Tibial artery (tissue), 4 donors: Measurements from ENCODE around the gene KRTAP10-7.
"Not testable (repeated sequence)": the region's sequence is repeated elsewhere in the genome, so short reads cannot be mapped to it uniquely, and the experiment has no call there.

ENCODE experiments used
- DNase-seq, 2 donors: peaks; one replicate each; pipeline ENCODE4 v3.0.0-alpha.2; 2019
- H3K27ac ChIP-seq, 2 donors: fragments of 200-600 bp; sonication (generic) in 1 of 2; 1 replicate in 1 of 2; 2 replicates in 1 of 2; pipeline ENCODE4 v1.5.1; 2018 to 2019; ENCODE audit warnings: mild to moderate bottlenecking in 1 of 2
- H3K27me3 ChIP-seq, 2 donors: fragments of 200-600 bp; sonication (generic) in 1 of 2; one replicate each; pipeline versions ENCODE4 v1.5.1 to v1.6.0; 2016 to 2019
- H3K36me3 ChIP-seq, 3 donors: fragments of 200-600 bp; sonication (generic) in 2 of 3; one replicate each; pipeline ENCODE4 v1.5.1; 2016 to 2019; ENCODE audit warnings: mild to moderate bottlenecking in 2 of 3
- H3K4me1 ChIP-seq, 4 donors: fragments of 200-600 bp; sonication (generic) in 2 of 4; 1 replicate in 3 of 4; 2 replicates in 1 of 4; pipeline ENCODE4 v1.5.1; 2016 to 2019
- H3K4me3 ChIP-seq, 2 donors: fragments of 200-600 bp; sonication (generic) in 1 of 2; 1 replicate in 1 of 2; 2 replicates in 1 of 2; pipeline ENCODE4 v1.5.1; 2018 to 2019; ENCODE audit warnings: mild to moderate bottlenecking in 2 of 2
- H3K9me3 ChIP-seq, 3 donors: fragments of 200-600 bp; sonication (generic) in 1 of 3; one replicate each; pipeline ENCODE4 v1.5.1; 2016 to 2019
- CTCF ChIP-seq, 2 experiments: fragments of 200-600 bp in 1 of 2; fragments of 450-650 bp in 1 of 2; IDR thresholded peaks; one replicate each; pipeline ENCODE4 v1.5.1; 2017 to 2019; ENCODE audit warnings: antibody characterized with exemption in 2 of 2, mild to moderate bottlenecking in 1 of 2, moderate library complexity in 1 of 2
- intact Hi-C: fragments of 100-400 bp; cut with DNase I; formaldehyde crosslinking; loops from one replicate; pipeline ENCODE4 v1.15.0; 2023; ENCODE audit warnings: low total_unique reads

The KRTAP10-7 gene

GRCh38 chr21:44639331-44639655 is 38.9 kb downstream of the KRTAP10-7 start:
- Histone ChIP-seq H3K27me3 (peaks cover 0 to 25% of the 10 kb centered on the region in 2 donors), H3K4me1 (no peaks in the 10 kb centered on the region), H3K36me3 (no peaks in the 10 kb centered on the region), H3K4me3 (no peak overlapping the region), H3K27ac (no peak overlapping the region), H3K9me3 (peaks cover 0 to 11% (median 0%) of the 10 kb centered on the region in 3 donors)
- no peak for TF ChIP-seq CTCF (IDR thresholded peaks at IDR 0.05)
- DNase-seq = no peak
- intact Hi-C loops = no loop called here

- H3K9me3 ChIP-seq = peaks cover 0 to 17% (median 8%) of the 10 kb centered on the region in 3 donors
- no peak overlapping the region for H3K4me3 ChIP-seq
- intact Hi-C loops = no loop called here
- no peak overlapping the region for H3K27ac ChIP-seq
- H3K4me1 ChIP-seq = no peaks in the 10 kb centered on the region
- no peak for TF ChIP-seq CTCF (IDR thresholded peaks at IDR 0.05)
- DNase-seq = no peak
- H3K36me3 ChIP-seq = no peaks in the 10 kb centered on the region
- peaks cover 0 to 25% of the 10 kb centered on the region in 2 donors for H3K27me3 ChIP-seq
These were observed 40.4 kb downstream of the KRTAP10-7 start for GRCh38 chr21:44640761-44641160.

GRCh38 chr21:44643741-44644310 is 43.4 kb downstream of the KRTAP10-7 start:
- H3K4me1 ChIP-seq = no peaks in the 10 kb centered on the region
- no peaks in the 10 kb centered on the region for H3K36me3 ChIP-seq
- peaks cover 0 to 37% of the 10 kb centered on the region in 2 donors for H3K27me3 ChIP-seq
- no peak for TF ChIP-seq CTCF (IDR thresholded peaks at IDR 0.05)
- H3K9me3 ChIP-seq = peaks cover 0 to 17% (median 8%) of the 10 kb centered on the region in 3 donors
- H3K27ac ChIP-seq = no peak overlapping the region
- intact Hi-C loops = no loop called here
- DNase-seq = no peak
- no peak overlapping the region for H3K4me3 ChIP-seq

GRCh38 chr21:44644878-44645277 is 44.5 kb downstream of the KRTAP10-7 start:
- DNase-seq = no peak
- no peak overlapping the region for H3K27ac ChIP-seq
- H3K36me3 ChIP-seq = no peaks in the 10 kb centered on the region
- intact Hi-C loops = no loop called here
- H3K4me3 ChIP-seq = no peak overlapping the region
- no peak for TF ChIP-seq CTCF (IDR thresholded peaks at IDR 0.05)
- H3K4me1 ChIP-seq = no peaks in the 10 kb centered on the region
- H3K9me3 ChIP-seq = peaks cover 0 to 17% (median 8%) of the 10 kb centered on the region in 3 donors
- peaks cover 0 to 36% of the 10 kb centered on the region in 2 donors for H3K27me3 ChIP-seq

- not testable (repeated sequence) for H3K4me3 ChIP-seq
- H3K27me3 ChIP-seq = peaks cover 0 to 30% of the 10 kb centered on the region in 2 donors
These were observed 46.2 kb downstream of the KRTAP10-7 start, which contains the start of gene KRTAP10-11 for GRCh38 chr21:44646366-44647221. TSS of gene KRTAP10-11 (plus strand) at chr21:44646414. CDS start at chr21:44646459, 45 bp downstream.

GRCh38 chr21:44647222-44647552 is 46.8 kb downstream of the KRTAP10-7 start:
- Histone ChIP-seq H3K36me3 (no peaks in the 10 kb centered on the region), H3K4me3 (no peak overlapping the region), H3K27me3 (peaks cover 0 to 30% of the 10 kb centered on the region in 2 donors), H3K9me3 (peaks cover 0 to 8% (median 6%) of the 10 kb centered on the region in 3 donors), H3K27ac (no peak overlapping the region), H3K4me1 (no peaks in the 10 kb centered on the region)
- no peak for DNase-seq
- intact Hi-C loops = no loop called here
- TF ChIP-seq CTCF (IDR thresholded peaks at IDR 0.05) = no peak

More at GRCh38 chr21:44646366-44647221, 46.2 kb downstream of the KRTAP10-7 start, which contains the start of gene KRTAP10-11:
- H3K9me3 ChIP-seq, intact Hi-C loops, H3K36me3 ChIP-seq, H3K27ac ChIP-seq, DNase-seq, H3K4me1 ChIP-seq: not testable (repeated sequence)
